Left ventricle myocardium inferior (tissue), 1 donor: ENCODE data around the gene OPCML. TPM values are rescaled to one million over a fixed set of nuclear protein-coding genes. Genes with fewer than 3 reads are reported as not detected.

ENCODE experiments used
- DNase-seq: peaks from one replicate; pipeline ENCODE4 v3.0.0-alpha.2; 2020
- H3K27ac ChIP-seq: fragments of 200-600 bp; replicated peaks from 2 replicates; pipeline ENCODE4 v1.8.0; 2021
- H3K27me3 ChIP-seq: fragments of 200-600 bp; 2 replicates; pipeline ENCODE4 v1.8.0; 2021; ENCODE audit warnings: low read depth
- H3K36me3 ChIP-seq: fragments of 200-600 bp; 2 replicates; pipeline ENCODE4 v1.8.0; 2021
- H3K4me1 ChIP-seq: fragments of 200-600 bp; 2 replicates; pipeline ENCODE4 v1.8.0; 2021
- H3K4me3 ChIP-seq: fragments of 200-600 bp; 2 replicates; pipeline ENCODE4 v1.8.0; 2021; ENCODE audit warnings: mild to moderate bottlenecking, moderate library complexity
- H3K9me3 ChIP-seq: fragments of 200-600 bp; replicated peaks from 2 replicates; pipeline ENCODE4 v1.8.0; 2021
- intact Hi-C: fragments of 100-400 bp; cut with micrococcal nuclease; formaldehyde crosslinking; loops from one replicate; pipeline ENCODE4 v1.11.0; 2022
- total RNA-seq: library from RNA; stranded (reverse); fragmentation: NEBNext Ultra II Directional; extraction: Animal tissue kit (Norgen Biotek cat#: 25700); gene quantifications from one replicate; pipeline ENCODE4 v1.2.1, GENCODE V29; 2021
- TF ChIP-seq, protein P1 (sequence below): fragments of 200-600 bp; IDR thresholded peaks from 2 replicates; pipeline ENCODE4 v1.8.0; 2021; ENCODE audit warnings: antibody characterized with exemption, mild to moderate bottlenecking, borderline replicate concordance
- donor health status: DM: no; HTN: yes; CAD: no; lungs with severe emphysema.

OPCML gene
- total RNA-seq, 1 donor from 2014 or later = 0.63 TPM

GRCh38 chr11:133385781-133386180 lies 146.5 kb downstream of the OPCML start:
- Histone ChIP-seq H3K4me3 (no peak overlapping the region), H3K27ac (no peak overlapping the region), H3K4me1 (peaks cover 19% of the 10 kb centered on the region), H3K27me3 (peaks cover 39% of the 10 kb centered on the region), H3K9me3 (no peaks in the 10 kb centered on the region), H3K36me3 (no peaks in the 10 kb centered on the region)
- TF ChIP-seq, protein P1, sequence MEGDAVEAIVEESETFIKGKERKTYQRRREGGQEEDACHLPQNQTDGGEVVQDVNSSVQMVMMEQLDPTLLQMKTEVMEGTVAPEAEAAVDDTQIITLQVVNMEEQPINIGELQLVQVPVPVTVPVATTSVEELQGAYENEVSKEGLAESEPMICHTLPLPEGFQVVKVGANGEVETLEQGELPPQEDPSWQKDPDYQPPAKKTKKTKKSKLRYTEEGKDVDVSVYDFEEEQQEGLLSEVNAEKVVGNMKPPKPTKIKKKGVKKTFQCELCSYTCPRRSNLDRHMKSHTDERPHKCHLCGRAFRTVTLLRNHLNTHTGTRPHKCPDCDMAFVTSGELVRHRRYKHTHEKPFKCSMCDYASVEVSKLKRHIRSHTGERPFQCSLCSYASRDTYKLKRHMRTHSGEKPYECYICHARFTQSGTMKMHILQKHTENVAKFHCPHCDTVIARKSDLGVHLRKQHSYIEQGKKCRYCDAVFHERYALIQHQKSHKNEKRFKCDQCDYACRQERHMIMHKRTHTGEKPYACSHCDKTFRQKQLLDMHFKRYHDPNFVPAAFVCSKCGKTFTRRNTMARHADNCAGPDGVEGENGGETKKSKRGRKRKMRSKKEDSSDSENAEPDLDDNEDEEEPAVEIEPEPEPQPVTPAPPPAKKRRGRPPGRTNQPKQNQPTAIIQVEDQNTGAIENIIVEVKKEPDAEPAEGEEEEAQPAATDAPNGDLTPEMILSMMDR = no peak
- DNase-seq = no peak
- intact Hi-C loops = no loop called here

DNA sequence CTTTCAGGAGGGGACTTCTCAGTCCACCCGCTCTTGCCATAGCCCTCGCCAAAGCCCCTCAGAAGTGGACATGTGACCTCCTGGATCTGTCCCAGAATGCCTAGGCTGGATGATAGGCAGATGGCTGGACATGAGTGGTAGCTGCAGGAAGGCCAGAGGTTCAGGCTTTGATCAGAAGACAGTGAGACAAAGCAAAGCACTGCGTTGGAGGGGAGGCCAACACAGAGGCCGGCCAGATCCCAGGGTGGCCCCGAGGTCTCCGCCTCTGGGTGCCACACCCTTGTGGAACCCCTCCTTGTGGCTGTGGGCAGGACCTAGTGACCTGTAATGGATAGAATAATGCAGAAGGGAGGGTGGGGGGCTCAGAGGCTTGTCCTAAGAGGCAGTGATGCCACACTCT lies 147.6 kb downstream of the OPCML start:
- H3K4me3 ChIP-seq = no peak overlapping the region
- H3K36me3 ChIP-seq = no peaks in the 10 kb centered on the region
- peaks cover 43% of the 10 kb centered on the region for H3K27me3 ChIP-seq
- TF ChIP-seq, protein P1 = no peak
- no peak overlapping the region for H3K27ac ChIP-seq
- intact Hi-C loops = no loop called here
- peaks cover 19% of the 10 kb centered on the region for H3K4me1 ChIP-seq
- H3K9me3 ChIP-seq = no peaks in the 10 kb centered on the region
- DNase-seq = no peak

DNA sequence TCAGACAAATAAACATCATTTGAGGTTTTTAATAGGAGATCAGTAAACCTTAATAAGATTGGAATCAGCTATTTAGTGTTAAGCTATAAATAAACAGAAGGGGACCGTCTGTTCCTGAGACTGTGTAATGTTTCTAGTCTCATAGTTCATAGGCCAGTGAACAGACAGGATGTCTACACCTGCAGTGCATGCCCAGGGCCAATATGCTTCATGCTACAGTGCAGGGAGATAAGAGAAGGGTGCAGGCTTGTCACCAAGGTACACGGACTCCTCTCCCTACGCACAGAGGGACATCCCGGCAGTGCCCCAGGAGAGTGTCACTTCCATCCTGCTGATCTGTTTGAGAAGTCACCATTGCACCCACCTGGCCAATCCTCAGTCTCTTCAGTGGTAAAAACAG lies 148.6 kb downstream of the OPCML start:
- DNase-seq = no peak
- Histone ChIP-seq H3K4me3 (no peak overlapping the region), H3K36me3 (no peaks in the 10 kb centered on the region), H3K27ac (no peak overlapping the region), H3K9me3 (no peaks in the 10 kb centered on the region), H3K27me3 (peaks cover 46% of the 10 kb centered on the region), H3K4me1 (peaks cover 19% of the 10 kb centered on the region)
- intact Hi-C loops = no loop called here
- TF ChIP-seq, protein P1 = no peak

DNA sequence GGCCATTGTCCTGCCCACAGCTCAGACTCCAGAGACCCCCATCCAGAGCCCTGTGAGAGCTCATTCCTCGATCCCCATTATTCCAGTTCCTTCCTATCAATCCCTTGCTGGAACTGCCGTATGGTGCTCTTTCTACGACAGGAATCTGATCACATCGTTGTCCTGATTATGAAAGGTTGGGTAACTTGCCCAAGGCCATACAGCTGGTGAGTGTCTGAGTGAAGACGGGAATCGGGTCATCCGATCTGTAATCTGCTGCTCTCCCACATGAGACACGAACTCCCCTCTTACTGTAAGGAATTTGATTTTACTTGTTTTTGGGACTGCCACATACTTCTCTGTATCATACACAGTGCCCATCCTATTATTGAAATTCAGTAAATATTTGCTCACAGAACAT lies 149.1 kb downstream of the OPCML start:
- TF ChIP-seq, protein P1 = no peak
- Histone ChIP-seq H3K9me3 (no peaks in the 10 kb centered on the region), H3K27ac (no peak overlapping the region), H3K4me3 (no peak overlapping the region), H3K36me3 (no peaks in the 10 kb centered on the region), H3K27me3 (peaks cover 46% of the 10 kb centered on the region), H3K4me1 (peaks cover 19% of the 10 kb centered on the region)
- intact Hi-C loops = no loop called here
- no peak for DNase-seq

DNA sequence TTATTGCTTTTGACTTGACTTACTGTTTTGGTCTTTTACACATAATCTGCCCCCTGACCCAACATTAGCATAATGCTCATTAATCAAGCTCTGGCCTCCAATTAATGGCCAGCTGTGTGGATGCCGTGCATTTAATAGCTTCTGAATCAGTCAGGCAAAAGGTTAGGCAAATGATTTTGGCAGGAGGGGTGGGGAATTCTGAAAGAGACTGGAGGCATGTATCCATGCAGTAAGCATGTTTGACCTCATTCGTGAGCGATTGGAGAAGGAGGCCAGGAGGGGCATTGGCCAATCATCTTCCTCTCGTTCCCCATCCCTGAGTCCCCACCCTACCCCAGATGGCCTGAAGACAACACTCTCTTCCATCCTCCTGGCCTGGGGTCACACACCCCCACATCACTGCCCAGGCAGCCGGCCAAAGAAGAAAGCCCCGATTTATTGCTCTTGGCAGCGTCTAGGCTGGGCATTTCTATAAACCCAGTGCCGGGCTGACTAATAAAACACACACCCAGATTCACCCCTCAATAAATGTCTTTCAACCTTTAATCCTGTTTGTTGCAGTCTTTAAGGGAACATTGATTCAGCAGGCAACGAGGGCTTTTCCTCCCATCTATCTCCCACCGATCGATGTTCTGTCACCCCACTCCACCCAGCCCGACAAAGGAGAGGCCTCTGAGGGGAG lies 150.0 kb downstream of the OPCML start:
- Histone ChIP-seq H3K4me1 (peaks cover 18% of the 10 kb centered on the region), H3K9me3 (no peaks in the 10 kb centered on the region), H3K27me3 (peaks cover 46% of the 10 kb centered on the region), H3K36me3 (no peaks in the 10 kb centered on the region), H3K4me3 (no peak overlapping the region), H3K27ac (no peak overlapping the region)
- intact Hi-C loops = no loop called here
- TF ChIP-seq, protein P1 = no peak
- DNase-seq = no peak

GRCh38 chr11:133381761-133382130 lies 150.6 kb downstream of the OPCML start:
- no peak for DNase-seq
- H3K4me1 ChIP-seq = peaks cover 13% of the 10 kb centered on the region
- H3K27me3 ChIP-seq = peaks cover 49% of the 10 kb centered on the region
- no peaks in the 10 kb centered on the region for H3K9me3 ChIP-seq
- TF ChIP-seq, protein P1 = no peak
- no peaks in the 10 kb centered on the region for H3K36me3 ChIP-seq
- intact Hi-C loops = no loop called here
- H3K27ac ChIP-seq = no peak overlapping the region
- H3K4me3 ChIP-seq = no peak overlapping the region
